ENCODE measurements around the gene TLCD3A.
"Not testable (repeated sequence)": the region's sequence is repeated elsewhere in the genome, so short reads cannot be mapped to it uniquely, and the experiment has no call there.

The TLCD3A gene

DNA sequence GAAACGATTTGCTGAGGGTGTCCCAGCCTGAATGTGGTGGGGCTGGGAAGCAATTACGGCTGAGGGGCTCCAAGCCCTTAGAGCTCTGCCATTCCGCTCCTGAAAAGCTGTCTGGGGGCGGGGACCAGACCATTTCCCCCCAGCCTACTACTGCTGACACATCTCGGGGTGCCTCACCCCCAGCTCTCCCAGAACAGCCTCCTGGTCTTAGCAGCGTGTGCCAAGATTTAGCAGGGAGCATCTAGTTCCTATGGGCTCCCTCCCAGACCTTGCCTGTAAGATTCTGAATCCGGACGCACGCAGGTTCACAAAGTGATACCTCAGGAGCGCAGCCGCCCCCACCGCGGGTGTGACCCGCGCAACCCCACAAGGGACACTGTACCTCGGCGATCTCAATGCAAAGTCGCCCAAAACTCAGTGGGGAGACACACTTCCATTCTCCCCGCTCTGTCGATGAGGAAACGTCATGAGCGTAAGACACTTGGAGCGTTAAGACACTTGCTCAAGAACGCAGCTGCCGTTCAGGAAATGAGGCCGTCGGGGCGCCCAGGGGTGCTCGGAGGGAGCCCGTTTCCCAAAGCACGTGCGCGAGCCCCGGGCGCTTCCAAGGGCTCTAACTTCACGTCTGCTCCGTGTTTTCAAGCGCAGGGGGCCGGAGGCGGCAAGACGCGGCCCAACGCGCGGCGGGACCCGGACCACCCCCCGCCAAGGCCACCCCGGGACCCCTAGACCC is 19.0 kb downstream of the TLCD3A start:
- peaks cover 28% of the 10 kb centered on the region for H3K36me3 ChIP-seq (replicated peaks; ENCODE audit: low read depth, low read length)
- peak overlapping the region; percentile 100 for H3K4me3 ChIP-seq (ENCODE audit: low read length)
- peak overlapping the region; percentile 77; the same call in 1 of the 2 replicates for H2AFZ ChIP-seq (ENCODE audit: low read depth, low read length)
- TF ChIP-seq, protein P1, sequence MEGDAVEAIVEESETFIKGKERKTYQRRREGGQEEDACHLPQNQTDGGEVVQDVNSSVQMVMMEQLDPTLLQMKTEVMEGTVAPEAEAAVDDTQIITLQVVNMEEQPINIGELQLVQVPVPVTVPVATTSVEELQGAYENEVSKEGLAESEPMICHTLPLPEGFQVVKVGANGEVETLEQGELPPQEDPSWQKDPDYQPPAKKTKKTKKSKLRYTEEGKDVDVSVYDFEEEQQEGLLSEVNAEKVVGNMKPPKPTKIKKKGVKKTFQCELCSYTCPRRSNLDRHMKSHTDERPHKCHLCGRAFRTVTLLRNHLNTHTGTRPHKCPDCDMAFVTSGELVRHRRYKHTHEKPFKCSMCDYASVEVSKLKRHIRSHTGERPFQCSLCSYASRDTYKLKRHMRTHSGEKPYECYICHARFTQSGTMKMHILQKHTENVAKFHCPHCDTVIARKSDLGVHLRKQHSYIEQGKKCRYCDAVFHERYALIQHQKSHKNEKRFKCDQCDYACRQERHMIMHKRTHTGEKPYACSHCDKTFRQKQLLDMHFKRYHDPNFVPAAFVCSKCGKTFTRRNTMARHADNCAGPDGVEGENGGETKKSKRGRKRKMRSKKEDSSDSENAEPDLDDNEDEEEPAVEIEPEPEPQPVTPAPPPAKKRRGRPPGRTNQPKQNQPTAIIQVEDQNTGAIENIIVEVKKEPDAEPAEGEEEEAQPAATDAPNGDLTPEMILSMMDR (IDR thresholded peaks at IDR 0.05; ENCODE audit: low read depth, low read length) = no peak
- TF ChIP-seq EZH2phosphoT487 (IDR thresholded peaks at IDR 0.05; ENCODE audit: low read depth) = no peak
- H3K9ac ChIP-seq (ENCODE audit: low read length) = peak overlapping the region; percentile 99
- peak overlapping the region; percentile 72 for H3K27ac ChIP-seq (ENCODE audit: low read length)
- H3K4me2 ChIP-seq (ENCODE audit: low read length) = peak overlapping the region; percentile 93
- H3K9me3 ChIP-seq (ENCODE audit: insufficient read depth, low read length) = no peaks in the 10 kb centered on the region
- H4K20me1 ChIP-seq (ENCODE audit: insufficient read depth, low read length) = peaks cover 3% of the 10 kb centered on the region; the same call in 1 of the 2 replicates
- H3K79me2 ChIP-seq (ENCODE audit: low read length) = peaks cover 53% of the 10 kb centered on the region
- H3K27me3 ChIP-seq (ENCODE audit: low read depth, low read length) = no peaks in the 10 kb centered on the region
- H3K4me1 ChIP-seq (ENCODE audit: low read length) = peaks cover 10% of the 10 kb centered on the region

DNA sequence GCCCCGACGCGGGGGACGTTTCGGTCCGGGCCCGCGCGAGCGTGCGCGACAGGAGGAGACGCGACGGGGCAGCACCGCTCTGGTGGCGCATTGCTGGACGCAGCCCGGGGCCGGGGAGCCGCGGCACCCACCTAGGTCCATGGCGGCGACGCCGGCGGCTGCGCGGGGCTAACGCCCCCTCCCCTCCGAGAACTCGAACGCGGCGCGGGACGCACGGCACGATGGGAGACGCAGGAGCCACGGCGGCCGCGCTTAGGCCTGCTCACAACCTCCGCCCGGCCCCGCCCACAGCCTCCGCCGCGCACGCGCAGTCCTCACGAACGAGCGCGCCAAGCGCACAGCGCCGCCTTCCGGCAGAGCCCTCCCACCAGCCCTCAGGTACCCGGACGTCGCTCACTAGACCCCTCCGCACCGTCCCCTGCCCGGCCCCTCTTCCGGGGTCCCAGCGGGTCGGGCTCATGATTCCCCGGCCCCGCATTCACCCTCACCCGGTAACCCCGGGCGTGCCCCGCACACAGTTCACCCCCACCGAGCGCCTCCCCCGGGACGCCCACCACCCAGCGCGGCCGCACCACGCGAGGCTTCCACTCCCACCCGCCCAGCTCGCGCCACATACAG is 19.7 kb downstream of the TLCD3A start, which contains the start of gene GEMIN4:
GEMIN4 (minus strand) TSS at position 263 of the 618 bp plus-strand sequence; CDS start at position 141, 122 bp downstream.
- Histone ChIP-seq H2AFZ (ENCODE audit: low read depth, low read length) (peak within 1 kb of the TSS; percentile 77; the same call in 1 of the 2 replicates), H3K9me3 (ENCODE audit: insufficient read depth, low read length) (no peaks in the 10 kb centered on the region), H3K27ac (ENCODE audit: low read length) (peak within 1 kb of the TSS; percentile 72), H3K9ac (ENCODE audit: low read length) (peak within 1 kb of the TSS; percentile 99), H3K4me3 (ENCODE audit: low read length) (peak within 1 kb of the TSS; percentile 100), H3K79me2 (ENCODE audit: low read length) (peaks cover 46% of the 10 kb centered on the region), H3K4me2 (ENCODE audit: low read length) (peak within 1 kb of the TSS; percentile 93), H4K20me1 (ENCODE audit: insufficient read depth, low read length) (peaks cover 3% of the 10 kb centered on the region; the same call in 1 of the 2 replicates), H3K36me3 (replicated peaks; ENCODE audit: low read depth, low read length) (peaks cover 23% of the 10 kb centered on the region), H3K4me1 (ENCODE audit: low read length) (peaks cover 10% of the 10 kb centered on the region), H3K27me3 (ENCODE audit: low read depth, low read length) (no peaks in the 10 kb centered on the region)
- no peak for TF ChIP-seq EZH2phosphoT487 (IDR thresholded peaks at IDR 0.05; ENCODE audit: low read depth)
- TF ChIP-seq, protein P1 (IDR thresholded peaks at IDR 0.05; ENCODE audit: low read depth, low read length) = peak; percentile 56

DNA sequence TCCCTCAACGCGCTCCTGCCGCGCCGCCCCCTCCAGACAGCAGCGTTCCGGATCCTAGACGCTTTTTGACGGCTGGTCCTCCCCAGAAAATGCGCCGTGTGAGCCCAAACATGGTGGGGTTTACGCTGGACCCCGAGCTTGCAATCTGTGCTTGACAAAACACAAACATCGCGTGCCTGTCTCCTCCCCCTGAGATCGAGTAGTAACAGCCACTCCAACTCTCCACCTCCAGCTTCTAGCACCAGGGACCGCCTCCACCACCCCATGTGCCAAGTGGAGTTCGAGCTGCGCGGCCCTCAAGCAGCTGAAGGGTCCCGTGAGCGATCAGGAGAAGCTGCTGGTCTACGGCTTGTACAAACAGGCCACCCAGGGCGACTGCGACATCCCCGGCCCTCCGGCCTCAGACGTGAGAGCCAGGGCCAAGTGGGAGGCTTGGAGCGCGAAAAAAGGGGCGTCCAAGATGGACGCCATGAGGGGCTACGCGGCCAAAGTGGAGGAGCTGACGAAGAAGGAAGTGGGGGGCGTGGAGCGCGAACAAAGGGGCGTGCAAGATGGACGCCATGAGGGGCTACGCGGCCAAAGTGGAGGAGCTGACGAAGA is 20.3 kb downstream of the TLCD3A start:
- H3K4me2 ChIP-seq (ENCODE audit: low read length) = peak overlapping the region; percentile 86
- H3K9me3 ChIP-seq (ENCODE audit: insufficient read depth, low read length) = no peaks in the 10 kb centered on the region
- peaks cover 3% of the 10 kb centered on the region; the same call in 1 of the 2 replicates for H4K20me1 ChIP-seq (ENCODE audit: insufficient read depth, low read length)
- peak overlapping the region; percentile 69; the same call in 1 of the 2 replicates for H2AFZ ChIP-seq (ENCODE audit: low read depth, low read length)
- peaks cover 18% of the 10 kb centered on the region for H3K36me3 ChIP-seq (replicated peaks; ENCODE audit: low read depth, low read length)
- H3K9ac ChIP-seq (ENCODE audit: low read length) = peak overlapping the region; percentile 99
- H3K27me3 ChIP-seq (ENCODE audit: low read depth, low read length) = no peaks in the 10 kb centered on the region
- H3K79me2 ChIP-seq (ENCODE audit: low read length) = peaks cover 40% of the 10 kb centered on the region
- H3K27ac ChIP-seq (ENCODE audit: low read length) = peak overlapping the region; percentile 61
- peak overlapping the region; percentile 100 for H3K4me3 ChIP-seq (ENCODE audit: low read length)
- H3K4me1 ChIP-seq (ENCODE audit: low read length) = peaks cover 10% of the 10 kb centered on the region
- no peak for TF ChIP-seq EZH2phosphoT487 (IDR thresholded peaks at IDR 0.05; ENCODE audit: low read depth)
- TF ChIP-seq, protein P1 (IDR thresholded peaks at IDR 0.05; ENCODE audit: low read depth, low read length) = no peak

DNA sequence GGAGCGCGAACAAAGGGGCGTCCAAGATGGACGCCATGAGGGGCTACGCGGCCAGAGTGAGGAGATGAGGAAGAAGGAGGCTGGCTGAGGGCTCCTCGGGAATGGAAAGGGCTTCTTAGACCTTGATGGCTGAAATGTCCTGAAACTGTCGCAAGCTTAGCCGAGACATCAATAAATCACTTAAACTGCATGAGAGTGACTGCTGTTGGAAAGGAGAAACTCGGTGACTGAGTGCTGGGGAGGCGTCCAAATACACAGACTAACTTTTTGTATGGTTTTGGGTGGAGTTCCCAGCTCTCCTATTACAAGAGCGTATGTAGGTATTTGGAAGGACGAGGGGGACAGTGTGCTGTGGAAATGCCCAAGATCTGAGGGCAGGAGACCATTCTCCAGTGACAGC is 21.0 kb downstream of the TLCD3A start:
- H3K4me3 ChIP-seq (ENCODE audit: low read length) = no peak overlapping the region
- H3K9ac ChIP-seq (ENCODE audit: low read length) = no peak overlapping the region
- H3K36me3 ChIP-seq (replicated peaks; ENCODE audit: low read depth, low read length) = peaks cover 15% of the 10 kb centered on the region
- no peaks in the 10 kb centered on the region for H3K27me3 ChIP-seq (ENCODE audit: low read depth, low read length)
- no peak for TF ChIP-seq EZH2phosphoT487 (IDR thresholded peaks at IDR 0.05; ENCODE audit: low read depth)
- TF ChIP-seq, protein P1 (IDR thresholded peaks at IDR 0.05; ENCODE audit: low read depth, low read length) = no peak
- H3K27ac ChIP-seq (ENCODE audit: low read length) = no peak overlapping the region
- H3K4me2 ChIP-seq (ENCODE audit: low read length) = no peak overlapping the region
- no peaks in the 10 kb centered on the region for H3K9me3 ChIP-seq (ENCODE audit: insufficient read depth, low read length)
- H2AFZ ChIP-seq (ENCODE audit: low read depth, low read length) = no peak overlapping the region
- peaks cover 33% of the 10 kb centered on the region for H3K79me2 ChIP-seq (ENCODE audit: low read length)
- peaks cover 10% of the 10 kb centered on the region for H3K4me1 ChIP-seq (ENCODE audit: low read length)
- H4K20me1 ChIP-seq (ENCODE audit: insufficient read depth, low read length) = peaks cover under 1% of the 10 kb centered on the region; the same call in 1 of the 2 replicates

DNA sequence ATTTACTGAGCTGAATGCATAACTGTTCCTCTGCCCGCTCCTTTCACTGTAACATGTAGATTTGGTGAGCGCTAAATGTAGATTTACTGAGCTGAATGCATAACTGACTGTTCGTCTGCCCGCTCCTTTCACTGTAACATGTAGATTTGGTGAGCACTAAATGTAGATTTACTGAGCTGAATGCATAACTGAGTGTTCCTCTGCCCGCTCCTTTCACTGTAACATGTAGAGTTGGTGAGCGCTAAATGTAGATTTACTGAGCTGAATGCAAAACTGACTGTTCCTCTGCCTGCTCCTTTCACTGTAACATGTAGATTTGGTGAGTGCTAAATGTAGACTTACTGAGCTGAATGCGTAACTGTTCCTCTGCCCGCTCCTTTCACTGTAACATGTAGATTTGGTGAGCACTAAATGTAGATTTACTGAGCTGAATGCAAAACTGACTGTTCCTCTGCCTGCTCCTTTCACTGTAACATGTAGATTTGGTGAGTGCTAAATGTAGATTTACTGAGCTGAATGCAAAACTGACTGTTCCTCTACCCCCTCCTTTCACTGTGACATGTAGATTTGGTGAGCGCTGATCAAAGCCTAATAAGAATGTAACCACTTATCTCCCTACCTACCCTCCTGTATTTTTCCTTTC is 23.0 kb downstream of the TLCD3A start:
- not testable (repeated sequence) for H4K20me1 ChIP-seq (ENCODE audit: insufficient read depth, low read length); H3K36me3 ChIP-seq (replicated peaks; ENCODE audit: low read depth, low read length); H3K9me3 ChIP-seq (ENCODE audit: insufficient read depth, low read length); H2AFZ ChIP-seq (ENCODE audit: low read depth, low read length); H3K9ac ChIP-seq (ENCODE audit: low read length); H3K27ac ChIP-seq (ENCODE audit: low read length); H3K4me3 ChIP-seq (ENCODE audit: low read length); H3K4me2 ChIP-seq (ENCODE audit: low read length); H3K4me1 ChIP-seq (ENCODE audit: low read length); H3K27me3 ChIP-seq (ENCODE audit: low read depth, low read length)
- peaks cover 16% of the 10 kb centered on the region for H3K79me2 ChIP-seq (ENCODE audit: low read length)
